GM12873 (cell line): Measurements from ENCODE around the gene JMJD1C.

Source experiments
- TF ChIP-seq, protein P1 (sequence below): IDR thresholded peaks from 2 replicates; pipeline ENCODE4 v1.5.1; 2012; ENCODE audit warnings: low read depth, mild to moderate bottlenecking, moderate library complexity, low read length, control low read depth; ENCODE audit not compliant: insufficient read depth; ENCODE audit errors: missing control alignments

JMJD1C gene, protein sequence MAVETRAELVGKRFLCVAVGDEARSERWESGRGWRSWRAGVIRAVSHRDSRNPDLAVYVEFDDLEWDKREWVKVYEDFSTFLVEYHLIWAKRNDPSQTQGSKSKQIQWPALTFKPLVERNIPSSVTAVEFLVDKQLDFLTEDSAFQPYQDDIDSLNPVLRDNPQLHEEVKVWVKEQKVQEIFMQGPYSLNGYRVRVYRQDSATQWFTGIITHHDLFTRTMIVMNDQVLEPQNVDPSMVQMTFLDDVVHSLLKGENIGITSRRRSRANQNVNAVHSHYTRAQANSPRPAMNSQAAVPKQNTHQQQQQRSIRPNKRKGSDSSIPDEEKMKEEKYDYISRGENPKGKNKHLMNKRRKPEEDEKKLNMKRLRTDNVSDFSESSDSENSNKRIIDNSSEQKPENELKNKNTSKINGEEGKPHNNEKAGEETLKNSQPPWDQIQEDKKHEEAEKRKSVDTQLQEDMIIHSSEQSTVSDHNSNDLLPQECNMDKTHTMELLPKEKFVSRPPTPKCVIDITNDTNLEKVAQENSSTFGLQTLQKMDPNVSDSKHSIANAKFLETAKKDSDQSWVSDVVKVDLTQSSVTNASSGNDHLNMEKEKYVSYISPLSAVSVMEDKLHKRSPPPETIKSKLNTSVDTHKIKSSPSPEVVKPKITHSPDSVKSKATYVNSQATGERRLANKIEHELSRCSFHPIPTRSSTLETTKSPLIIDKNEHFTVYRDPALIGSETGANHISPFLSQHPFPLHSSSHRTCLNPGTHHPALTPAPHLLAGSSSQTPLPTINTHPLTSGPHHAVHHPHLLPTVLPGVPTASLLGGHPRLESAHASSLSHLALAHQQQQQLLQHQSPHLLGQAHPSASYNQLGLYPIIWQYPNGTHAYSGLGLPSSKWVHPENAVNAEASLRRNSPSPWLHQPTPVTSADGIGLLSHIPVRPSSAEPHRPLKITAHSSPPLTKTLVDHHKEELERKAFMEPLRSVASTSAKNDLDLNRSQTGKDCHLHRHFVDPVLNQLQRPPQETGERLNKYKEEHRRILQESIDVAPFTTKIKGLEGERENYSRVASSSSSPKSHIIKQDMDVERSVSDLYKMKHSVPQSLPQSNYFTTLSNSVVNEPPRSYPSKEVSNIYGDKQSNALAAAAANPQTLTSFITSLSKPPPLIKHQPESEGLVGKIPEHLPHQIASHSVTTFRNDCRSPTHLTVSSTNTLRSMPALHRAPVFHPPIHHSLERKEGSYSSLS (N-terminal part only)

GRCh38 chr10:63465293-63466143 is at the start of gene JMJD1C:
JMJD1C (minus strand) TSS chr10:63465977; CDS start chr10:63465662, 315 bp downstream.
- TF ChIP-seq, protein P1, sequence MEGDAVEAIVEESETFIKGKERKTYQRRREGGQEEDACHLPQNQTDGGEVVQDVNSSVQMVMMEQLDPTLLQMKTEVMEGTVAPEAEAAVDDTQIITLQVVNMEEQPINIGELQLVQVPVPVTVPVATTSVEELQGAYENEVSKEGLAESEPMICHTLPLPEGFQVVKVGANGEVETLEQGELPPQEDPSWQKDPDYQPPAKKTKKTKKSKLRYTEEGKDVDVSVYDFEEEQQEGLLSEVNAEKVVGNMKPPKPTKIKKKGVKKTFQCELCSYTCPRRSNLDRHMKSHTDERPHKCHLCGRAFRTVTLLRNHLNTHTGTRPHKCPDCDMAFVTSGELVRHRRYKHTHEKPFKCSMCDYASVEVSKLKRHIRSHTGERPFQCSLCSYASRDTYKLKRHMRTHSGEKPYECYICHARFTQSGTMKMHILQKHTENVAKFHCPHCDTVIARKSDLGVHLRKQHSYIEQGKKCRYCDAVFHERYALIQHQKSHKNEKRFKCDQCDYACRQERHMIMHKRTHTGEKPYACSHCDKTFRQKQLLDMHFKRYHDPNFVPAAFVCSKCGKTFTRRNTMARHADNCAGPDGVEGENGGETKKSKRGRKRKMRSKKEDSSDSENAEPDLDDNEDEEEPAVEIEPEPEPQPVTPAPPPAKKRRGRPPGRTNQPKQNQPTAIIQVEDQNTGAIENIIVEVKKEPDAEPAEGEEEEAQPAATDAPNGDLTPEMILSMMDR, result peak; percentile 15

DNA sequence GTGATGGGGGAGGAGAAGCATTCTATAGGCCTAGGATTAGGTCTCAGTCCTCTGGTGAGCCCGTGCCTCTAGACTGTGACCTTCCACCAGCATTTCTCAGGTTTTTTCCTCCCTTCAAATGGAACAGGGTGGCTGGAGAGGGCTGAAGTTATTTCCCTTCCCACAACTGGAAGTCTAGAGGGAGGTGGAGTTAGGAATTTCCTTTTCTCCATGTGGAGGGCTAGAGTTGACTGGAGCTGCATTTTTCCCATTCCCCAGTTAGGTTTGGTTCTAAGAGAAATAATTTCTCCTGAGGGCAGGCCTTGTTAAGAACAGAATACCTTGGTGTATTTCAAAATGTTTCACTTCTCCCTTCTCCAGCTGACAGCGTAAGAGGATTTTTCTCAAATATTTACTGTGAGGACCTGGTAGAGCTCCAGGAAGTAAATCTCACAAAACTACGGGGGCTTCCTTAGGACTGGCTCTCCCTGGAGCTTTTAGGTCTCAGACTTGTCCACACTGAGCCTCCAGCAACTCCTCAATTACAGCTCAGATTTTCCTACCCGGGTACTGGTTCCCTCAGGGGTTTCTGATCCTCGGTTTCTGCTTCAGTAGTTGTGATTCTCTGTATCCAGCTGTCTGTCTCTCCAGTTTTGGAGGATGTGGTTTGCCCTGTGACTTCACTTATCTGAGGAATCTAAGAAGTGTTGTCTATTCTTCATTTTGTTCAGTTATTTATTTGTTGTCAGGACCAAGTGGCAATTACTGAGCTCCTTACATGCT is 49.4 kb upstream of the JMJD1C start:
- TF ChIP-seq, protein P1, result no peak

DNA sequence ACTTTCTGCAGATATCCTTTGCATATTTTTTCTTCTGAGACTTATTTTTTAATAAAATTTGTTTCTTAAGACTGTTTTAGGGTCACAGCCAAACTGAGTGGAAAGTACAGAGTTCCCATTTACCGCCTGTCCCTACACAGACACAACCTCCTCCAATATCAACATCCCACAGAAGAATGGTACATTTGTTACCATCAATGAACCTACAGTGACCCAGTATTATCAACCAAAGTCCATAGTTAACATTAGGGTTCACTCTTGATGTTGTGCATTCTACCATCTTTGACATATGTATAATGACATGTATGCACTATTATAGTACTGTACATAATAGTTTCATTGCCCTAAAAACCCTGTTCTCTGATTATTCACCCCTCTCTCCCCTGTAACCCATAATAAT is 40.8 kb upstream of the JMJD1C start:
- TF ChIP-seq, protein P1, result no peak

- TF ChIP-seq, protein P1, result no peak
Measured at GRCh38 chr10:63505562-63505961, 39.8 kb upstream of the JMJD1C start.

- TF ChIP-seq, protein P1, result no peak
Measured at GRCh38 chr10:63504145-63504881, 38.5 kb upstream of the JMJD1C start.

DNA sequence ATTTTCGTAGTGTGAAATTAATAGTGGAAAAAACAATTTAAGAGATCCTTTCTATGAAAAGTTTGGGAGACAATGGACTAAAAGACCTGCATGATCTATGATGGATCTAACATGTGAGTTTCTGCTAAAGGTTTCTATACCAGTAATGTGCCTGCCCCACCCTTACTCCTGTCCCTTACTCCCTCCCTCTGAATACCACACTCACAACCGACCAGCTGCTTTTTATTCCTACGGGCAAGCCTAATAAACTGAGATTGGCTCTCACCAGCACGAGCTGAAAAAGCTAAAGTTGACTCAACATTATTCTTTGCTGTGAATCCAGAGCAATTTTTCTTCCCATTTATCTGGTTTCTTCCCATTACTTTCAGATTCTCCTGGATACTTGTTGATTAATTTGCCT is 37.6 kb upstream of the JMJD1C start:
- TF ChIP-seq, protein P1, result no peak
